Activated CD4-positive, alpha-beta memory T cell treated with anti-CD3 and anti-CD28 coated beads, Interleukin-2, amount 10 ng/mL, durations not matched to agents 7 days and 5 days (primary cell): ENCODE results near the gene DGKG. TPM values are rescaled to one million over a fixed set of nuclear protein-coding genes. Genes with fewer than 3 reads are reported as not detected.
A peak's percentile ranks its signal among the peaks of the same experiment; 100 is the strongest.

Experiments
- CTCF ChIA-PET: fragments of 350-600 bp; sonication (Branson Sonifier 250); formaldehyde crosslinking; loops from one replicate; lab custom pipeline; 2021; ENCODE audit warnings: antibody characterized with exemption, inconsistent platforms; lab: Charles Lee
- POLR2A ChIA-PET: fragments of 350-600 bp; sonication (Branson Sonifier 250); formaldehyde crosslinking; loops from one replicate; lab custom pipeline; 2021; ENCODE audit warnings: antibody characterized with exemption; lab: Charles Lee
- DNase-seq: peaks from one replicate; pipeline ENCODE4 v3.0.0-alpha.2; 2020
- H3K27ac Mint-ChIP-seq: one replicate; pipeline ENCODE4 v1.8.0; 2021; ENCODE audit warnings: mild to moderate bottlenecking, mixed read lengths
- H3K27me3 Mint-ChIP-seq: one replicate; pipeline ENCODE4 v1.8.0; 2021; ENCODE audit warnings: mixed read lengths
- H3K36me3 Mint-ChIP-seq: one replicate; pipeline ENCODE4 v1.8.0; 2021; ENCODE audit warnings: low read depth, mixed read lengths
- H3K4me1 Mint-ChIP-seq: one replicate; pipeline ENCODE4 v1.8.0; 2021; ENCODE audit warnings: mixed read lengths
- H3K4me3 Mint-ChIP-seq: one replicate; pipeline ENCODE4 v1.8.0; 2021; ENCODE audit warnings: mild to moderate bottlenecking, mixed read lengths
- H3K9me3 Mint-ChIP-seq: one replicate; pipeline ENCODE4 v1.8.0; 2021; ENCODE audit warnings: mixed read lengths
- total RNA-seq, 2 experiments: library from RNA; stranded (reverse); gene quantifications; one replicate each; pipeline ENCODE4 v1.2.3, GENCODE V29; 2021

The DGKG gene
- total RNA-seq, 2 experiments from 2014 or later, result 0.13 to 0.58 TPM

DNA sequence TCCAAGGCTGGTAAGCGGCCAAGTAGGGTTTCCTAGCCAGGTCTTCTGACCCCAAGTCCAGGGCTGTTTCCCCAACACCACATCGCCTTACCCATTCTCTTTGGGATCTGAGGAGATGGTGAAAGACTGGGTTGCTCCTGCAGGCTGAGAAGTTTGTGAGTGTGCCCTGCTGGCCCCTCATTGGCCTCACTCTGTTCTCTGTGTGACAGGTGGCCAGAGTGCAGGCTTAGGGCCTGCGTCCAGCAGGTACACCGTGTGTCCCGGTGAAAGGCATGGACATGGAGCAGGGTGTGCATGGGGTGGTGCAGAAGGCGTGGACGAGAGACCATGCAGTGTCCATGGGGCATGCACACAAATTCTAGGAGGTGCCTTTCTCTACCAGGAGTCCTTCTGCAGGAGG, 91.3 kb downstream of the DGKG start:
- H3K27me3 Mint-ChIP-seq, result peaks cover 7% of the 10 kb centered on the region
- H3K4me1 Mint-ChIP-seq, result no peaks in the 10 kb centered on the region
- H3K27ac Mint-ChIP-seq, result no peak overlapping the region
- DNase-seq, result no peak
- CTCF ChIA-PET, result no interaction called here
- no peak overlapping the region for H3K4me3 Mint-ChIP-seq
- no peaks in the 10 kb centered on the region for H3K36me3 Mint-ChIP-seq
- POLR2A ChIA-PET, result no interaction called here
- H3K9me3 Mint-ChIP-seq, result no peaks in the 10 kb centered on the region

DNA sequence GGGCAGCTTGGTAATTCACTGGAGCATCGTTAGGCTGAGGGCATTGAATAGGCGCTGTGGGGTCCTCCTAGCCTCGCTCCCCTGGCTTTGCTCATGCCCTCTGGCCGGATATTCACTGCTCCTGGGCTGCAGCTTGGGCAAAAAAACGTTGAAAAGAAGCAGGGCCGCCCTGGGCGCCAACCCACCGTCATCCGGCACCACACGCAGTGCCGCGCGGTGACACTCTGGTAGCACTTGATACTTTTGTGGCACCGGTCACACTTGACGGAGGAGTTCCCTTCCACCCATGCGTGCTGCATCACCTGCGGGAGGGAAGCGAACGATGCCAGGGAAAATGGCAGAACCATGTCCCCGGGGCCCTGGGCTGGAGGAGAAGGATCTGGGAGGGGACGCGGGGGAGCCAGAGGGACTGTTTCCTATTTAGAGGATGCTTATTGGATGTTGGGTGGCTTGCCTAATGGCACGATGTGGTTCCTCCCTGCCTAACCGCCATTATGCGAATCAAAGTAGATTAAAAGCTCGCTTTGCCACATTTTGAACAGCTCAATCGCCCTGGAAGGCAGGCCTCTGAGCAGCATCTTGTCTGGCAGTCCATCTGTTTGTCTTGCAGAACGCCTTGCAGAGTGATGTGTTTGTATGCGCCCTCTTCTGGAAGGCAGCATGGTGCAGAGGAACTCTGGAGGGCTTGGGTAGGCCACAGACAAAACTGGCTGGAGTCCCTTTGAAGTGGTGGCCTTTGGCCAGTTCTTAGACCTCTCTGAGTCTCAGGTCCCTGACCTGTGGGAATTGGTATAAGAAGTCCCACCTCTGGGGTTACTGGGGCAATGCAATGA, 93.2 kb downstream of the DGKG start:
- no peak overlapping the region for H3K27ac Mint-ChIP-seq
- ChIA-PET POLR2A (no interaction called here), CTCF (no interaction called here)
- no peak overlapping the region for H3K4me3 Mint-ChIP-seq
- peaks cover 7% of the 10 kb centered on the region for H3K27me3 Mint-ChIP-seq
- no peaks in the 10 kb centered on the region for H3K36me3 Mint-ChIP-seq
- no peaks in the 10 kb centered on the region for H3K9me3 Mint-ChIP-seq
- no peak for DNase-seq
- no peaks in the 10 kb centered on the region for H3K4me1 Mint-ChIP-seq

GRCh38 chr3:186267758-186268157, 94.3 kb downstream of the DGKG start:
- Mint-ChIP-seq H3K27ac (no peak overlapping the region), H3K36me3 (no peaks in the 10 kb centered on the region), H3K9me3 (no peaks in the 10 kb centered on the region), H3K4me1 (no peaks in the 10 kb centered on the region), H3K4me3 (no peak overlapping the region), H3K27me3 (peaks cover 7% of the 10 kb centered on the region)
- POLR2A ChIA-PET, result no interaction called here
- CTCF ChIA-PET, result no interaction called here
- DNase-seq, result no peak

DNA sequence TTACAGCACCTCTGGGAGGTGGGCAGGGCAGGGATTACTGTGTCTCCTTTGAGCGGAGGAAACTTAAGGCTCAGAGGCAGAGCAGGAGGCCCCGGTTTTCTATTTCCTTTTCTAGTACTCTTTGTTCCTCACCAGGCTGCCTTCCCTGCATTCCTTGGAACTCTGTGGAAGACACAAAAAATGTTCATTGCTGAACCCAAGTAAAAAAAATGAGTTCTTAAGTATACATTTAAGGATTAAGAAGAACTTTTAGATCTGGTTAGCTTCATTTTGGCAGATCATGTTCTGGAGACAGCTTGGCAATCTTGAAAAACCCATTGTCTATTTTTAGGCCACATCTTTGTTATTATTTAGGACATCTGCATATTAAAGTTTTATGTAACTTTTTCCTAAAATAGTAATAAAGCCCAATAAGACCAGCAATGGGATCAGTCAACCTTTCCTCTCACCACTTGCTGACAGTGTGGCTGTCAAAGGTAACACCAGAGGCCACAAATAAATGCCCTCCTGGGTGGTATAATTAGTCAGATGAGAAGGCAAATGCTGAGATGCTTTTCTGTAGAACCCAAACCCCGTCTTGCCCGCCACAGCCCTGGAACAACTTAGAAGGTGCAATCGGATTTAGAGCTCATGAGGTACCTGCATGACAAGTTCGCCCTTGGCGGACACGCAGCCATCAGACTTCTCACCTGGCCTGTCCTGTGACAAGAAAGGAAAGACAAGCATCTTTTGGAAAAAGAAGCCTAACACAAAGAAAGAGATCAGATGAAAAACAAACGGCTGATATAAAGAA, 97.2 kb downstream of the DGKG start:
- no peaks in the 10 kb centered on the region for H3K36me3 Mint-ChIP-seq
- CTCF ChIA-PET, result interaction anchor here (2.0 to 2.4 kb wide), 2 partner anchors 275 to 352 kb away, joined by 6 to 11 read pairs; no protein-coding TSS in a partner anchor
- POLR2A ChIA-PET, result no interaction called here
- no peak overlapping the region for H3K27ac Mint-ChIP-seq
- peaks cover 12% of the 10 kb centered on the region for H3K27me3 Mint-ChIP-seq
- peaks cover 1% of the 10 kb centered on the region for H3K4me1 Mint-ChIP-seq
- H3K4me3 Mint-ChIP-seq, result no peak overlapping the region
- DNase-seq, result no peak
- no peaks in the 10 kb centered on the region for H3K9me3 Mint-ChIP-seq

GRCh38 chr3:186261638-186262037, 100.4 kb downstream of the DGKG start:
- ChIA-PET POLR2A (interaction anchor here (1.1 kb wide), 1 partner anchor 275 kb away, joined by 3 read pairs; no protein-coding TSS in a partner anchor), CTCF (interaction anchor here (0.6 to 5.6 kb wide), 6 partner anchors 243 to 309 kb away, joined by 3 to 110 read pairs (median 4); partner anchors contain the start of gene DNAJB11)
- H3K36me3 Mint-ChIP-seq, result no peaks in the 10 kb centered on the region
- H3K27ac Mint-ChIP-seq, result no peak overlapping the region
- no peaks in the 10 kb centered on the region for H3K9me3 Mint-ChIP-seq
- peaks cover 4% of the 10 kb centered on the region for H3K4me1 Mint-ChIP-seq
- no peak overlapping the region for H3K4me3 Mint-ChIP-seq
- H3K27me3 Mint-ChIP-seq, result peaks cover 12% of the 10 kb centered on the region
- DNase-seq, result no peak

GRCh38 chr3:186260726-186261125, 101.3 kb downstream of the DGKG start:
- Mint-ChIP-seq H3K36me3 (no peaks in the 10 kb centered on the region), H3K4me1 (peaks cover 4% of the 10 kb centered on the region), H3K27ac (no peak overlapping the region), H3K4me3 (no peak overlapping the region), H3K9me3 (no peaks in the 10 kb centered on the region), H3K27me3 (peaks cover 13% of the 10 kb centered on the region)
- CTCF ChIA-PET, result interaction anchor here (1.3 to 5.6 kb wide), 2 partner anchors 151 to 280 kb away, joined by 3 to 110 read pairs; no protein-coding TSS in a partner anchor
- POLR2A ChIA-PET, result no interaction called here
- DNase-seq, result no peak

- H3K9me3 Mint-ChIP-seq, result no peaks in the 10 kb centered on the region
- peaks cover 13% of the 10 kb centered on the region for H3K27me3 Mint-ChIP-seq
- no peak overlapping the region for H3K4me3 Mint-ChIP-seq
- H3K36me3 Mint-ChIP-seq, result no peaks in the 10 kb centered on the region
- CTCF ChIA-PET, result interaction anchor here (0.7 to 5.6 kb wide), 15 partner anchors 11 to 355 kb away, joined by 3 to 110 read pairs (median 4); no protein-coding TSS in a partner anchor
- H3K27ac Mint-ChIP-seq, result no peak overlapping the region
- peak; percentile 71 for DNase-seq
- H3K4me1 Mint-ChIP-seq, result peaks cover 7% of the 10 kb centered on the region
- POLR2A ChIA-PET, result interaction anchor here (2.4 kb wide), 1 partner anchor 280 kb away, joined by 6 read pairs; no protein-coding TSS in a partner anchor
These were observed 102.2 kb downstream of the DGKG start for GRCh38 chr3:186259612-186260383.

- Mint-ChIP-seq H3K27ac (no peak overlapping the region), H3K4me1 (peaks cover 15% of the 10 kb centered on the region), H3K9me3 (no peaks in the 10 kb centered on the region), H3K36me3 (no peaks in the 10 kb centered on the region), H3K27me3 (peaks cover 13% of the 10 kb centered on the region), H3K4me3 (no peak overlapping the region)
- DNase-seq, result no peak
- ChIA-PET CTCF (interaction anchor here (0.7 to 5.6 kb wide), 13 partner anchors 10 to 356 kb away, joined by 3 to 110 read pairs (median 5); no protein-coding TSS in a partner anchor), POLR2A (interaction anchor here (2.4 kb wide), 1 partner anchor 281 kb away, joined by 6 read pairs; no protein-coding TSS in a partner anchor)
These were observed 103.1 kb downstream of the DGKG start for GRCh38 chr3:186258968-186259367.

DNA sequence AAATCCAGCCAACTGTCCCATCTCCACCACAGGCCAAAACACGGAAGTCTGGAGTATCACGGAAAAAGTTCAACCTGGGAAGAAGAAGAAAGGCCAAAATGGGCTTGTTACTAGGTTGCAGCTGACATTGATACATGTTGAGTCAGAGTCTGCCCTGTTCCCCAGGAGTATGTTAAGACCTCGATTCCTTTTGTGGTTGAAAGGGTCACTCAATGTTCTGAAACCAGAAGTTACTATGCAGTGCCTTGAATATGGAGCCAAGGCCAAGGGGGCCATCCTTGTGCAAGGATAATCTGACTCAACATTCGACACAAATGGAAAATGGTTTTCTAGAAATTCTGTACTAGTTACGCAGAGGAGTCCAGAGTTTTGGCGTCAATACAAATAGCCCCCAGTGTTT, 104.2 kb downstream of the DGKG start:
- no peak for DNase-seq
- Mint-ChIP-seq H3K27me3 (peaks cover 14% of the 10 kb centered on the region), H3K9me3 (no peaks in the 10 kb centered on the region), H3K36me3 (no peaks in the 10 kb centered on the region), H3K4me3 (no peak overlapping the region), H3K4me1 (peaks cover 18% of the 10 kb centered on the region), H3K27ac (no peak overlapping the region)
- CTCF ChIA-PET, result interaction anchor here (1.9 to 5.6 kb wide), 3 partner anchors 275 to 283 kb away, joined by 7 to 110 read pairs (median 7); no protein-coding TSS in a partner anchor
- POLR2A ChIA-PET, result interaction anchor here (2.4 kb wide), 1 partner anchor 282 kb away, joined by 6 read pairs; no protein-coding TSS in a partner anchor

DNA sequence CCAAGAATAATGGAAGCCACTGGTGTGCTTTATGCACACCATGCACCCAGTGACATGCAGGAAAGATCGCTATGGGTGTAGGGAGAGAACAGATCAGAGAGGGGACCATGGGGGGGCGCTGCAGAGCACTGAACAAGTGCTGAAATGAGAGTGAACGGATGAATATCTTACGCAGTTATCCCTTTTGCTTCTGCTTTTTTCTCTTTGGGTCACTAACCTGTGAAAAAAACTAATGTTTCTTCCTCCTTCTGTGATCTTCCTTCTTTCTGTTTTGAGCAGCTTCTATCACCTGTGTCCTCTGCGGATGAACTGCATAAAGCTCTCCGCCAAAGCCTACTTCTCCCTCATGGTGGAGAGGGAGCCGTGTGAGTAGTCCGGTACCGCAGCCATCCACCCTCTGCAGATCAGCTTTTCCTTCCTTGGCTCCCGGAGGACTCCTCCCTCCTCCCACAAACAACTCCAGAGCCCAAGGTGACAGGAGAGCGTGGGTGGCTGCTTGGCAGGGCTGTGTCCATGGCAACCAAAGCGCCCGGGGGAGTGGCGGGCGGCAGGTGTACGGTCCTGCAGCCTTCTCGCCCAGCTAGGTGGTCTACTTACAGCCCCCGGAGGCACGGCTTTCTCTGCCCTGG, 106.2 kb downstream of the DGKG start:
- POLR2A ChIA-PET, result no interaction called here
- DNase-seq, result no peak
- Mint-ChIP-seq H3K36me3 (no peaks in the 10 kb centered on the region), H3K27me3 (peaks cover 16% of the 10 kb centered on the region), H3K4me1 (peaks cover 18% of the 10 kb centered on the region), H3K27ac (no peak overlapping the region), H3K4me3 (no peak overlapping the region), H3K9me3 (no peaks in the 10 kb centered on the region)
- CTCF ChIA-PET, result interaction anchor here (2.2 kb wide), 1 partner anchor 283 kb away, joined by 7 read pairs; no protein-coding TSS in a partner anchor

GRCh38 chr3:186254676-186255650, 107.1 kb downstream of the DGKG start:
- no peak for DNase-seq
- Mint-ChIP-seq H3K4me3 (no peak overlapping the region), H3K36me3 (no peaks in the 10 kb centered on the region), H3K27ac (no peak overlapping the region), H3K4me1 (peaks cover 18% of the 10 kb centered on the region), H3K27me3 (peaks cover 19% of the 10 kb centered on the region), H3K9me3 (no peaks in the 10 kb centered on the region)
- ChIA-PET CTCF (interaction anchor here (1.0 kb wide), 1 partner anchor 286 kb away, joined by 3 read pairs; no protein-coding TSS in a partner anchor), POLR2A (no interaction called here)
